H1 (cell line): ENCODE data around the gene NOL4L. TPM values are rescaled to one million over a fixed set of nuclear protein-coding genes. Genes with fewer than 3 reads are reported as not detected.

Experiments used
- CTCF ChIA-PET: fragments of 300-600 bp; sonication (Branson Sonifier 250); formaldehyde crosslinking; loops from one replicate; lab custom pipeline; 2021; ENCODE audit not compliant: partially characterized antibody; lab: Charles Lee
- POLR2A ChIA-PET: fragments of 300-600 bp; sonication (Branson Sonifier 250); formaldehyde crosslinking; loops from one replicate; lab custom pipeline; 2021; ENCODE audit warnings: inconsistent platforms; ENCODE audit not compliant: partially characterized antibody; lab: Charles Lee
- DNase-seq, 2 experiments: peaks; one replicate each; pipeline versions ENCODE4 v3.0.0 to v3.0.0-alpha.2; 2010 to 2022; ENCODE audit warnings: low spot score in 2 of 2, low read depth in 1 of 2, mixed read lengths in 1 of 2
- FAIRE-seq: peaks from 2 replicates; lab custom pipeline; 2011; peaks lifted over from hg19 to GRCh38; lab: Jason Lieb, UNC
- H2AFZ ChIP-seq: 2 replicates; pipeline ENCODE4 v1.8.1; 2012; ENCODE audit warnings: low read length, inconsistent platforms
- H2AK5ac ChIP-seq: 2 replicates; pipeline ENCODE4 v1.6.1; 2013; ENCODE audit warnings: low read depth, low read length
- H2BK120ac ChIP-seq: replicated peaks from 2 replicates; pipeline ENCODE3; 2013; ENCODE audit warnings: low read depth, low read length, inconsistent platforms
- H2BK12ac ChIP-seq: 2 replicates; pipeline ENCODE4 v1.6.1; 2013; ENCODE audit warnings: low read depth, low read length
- H2BK15ac ChIP-seq: 2 replicates; pipeline ENCODE4 v1.6.1; 2013; ENCODE audit warnings: low read length
- H2BK20ac ChIP-seq: 2 replicates; pipeline ENCODE4 v1.6.1; 2013; ENCODE audit warnings: low read length
- H2BK5ac ChIP-seq: 2 replicates; pipeline ENCODE4 v1.6.1; 2013; ENCODE audit warnings: low read depth, low read length
- H3K14ac ChIP-seq: 2 replicates; pipeline ENCODE4 v1.6.1; 2013; ENCODE audit warnings: inconsistent platforms; ENCODE audit not compliant: insufficient read length
- H3K18ac ChIP-seq: 2 replicates; pipeline ENCODE4 v1.6.1; 2013; ENCODE audit warnings: low read length; ENCODE audit errors: extremely low read depth
- H3K23ac ChIP-seq: 2 replicates; pipeline ENCODE4 v1.6.1; 2013; ENCODE audit warnings: inconsistent platforms; ENCODE audit not compliant: insufficient read length
- H3K23me2 ChIP-seq: 2 replicates; pipeline ENCODE4 v1.6.1; 2013; ENCODE audit warnings: low read depth, low read length
- H3K27ac ChIP-seq: 2 replicates; pipeline ENCODE4 v1.6.1; 2011; ENCODE audit warnings: low read depth, low read length, inconsistent platforms
- H3K27me3 ChIP-seq, 4 experiments: replicated peaks in 1 of 4; 1 replicate in 1 of 4; 2 replicates in 3 of 4; pipeline versions ENCODE4 v1.6.1 to v1.8.1; 2011 to 2013; ENCODE audit warnings: low read length in 3 of 4, mild to moderate bottlenecking in 3 of 4, inconsistent platforms in 2 of 4, mixed read lengths in 2 of 4, moderate library complexity in 1 of 4; ENCODE audit not compliant: control insufficient read depth in 3 of 4, insufficient read depth in 3 of 4; ENCODE audit errors: extremely low read depth in 1 of 4
- H3K36me3 ChIP-seq, 4 experiments: 2 replicates each; pipeline versions ENCODE4 v1.6.1 to v1.8.1; 2011 to 2013; ENCODE audit warnings: mild to moderate bottlenecking in 4 of 4, low read length in 3 of 4, moderate library complexity in 2 of 4, control low read depth in 1 of 4, inconsistent platforms in 1 of 4; ENCODE audit not compliant: insufficient read depth in 4 of 4, control insufficient read depth in 2 of 4
- H3K4ac ChIP-seq: replicated peaks from 2 replicates; pipeline ENCODE3; 2013; ENCODE audit warnings: low read length, low read depth, mixed read lengths, inconsistent platforms; ENCODE audit not compliant: insufficient read length
- H3K4me1 ChIP-seq, 4 experiments: replicated peaks in 1 of 4; 1 replicate in 1 of 4; 2 replicates in 3 of 4; pipeline versions ENCODE4 v1.6.1 to v1.8.1; 2011 to 2013; ENCODE audit warnings: low read length in 3 of 4, inconsistent platforms in 2 of 4, mixed read lengths in 1 of 4; ENCODE audit not compliant: insufficient read depth in 4 of 4, control insufficient read depth in 3 of 4
- H3K4me2 ChIP-seq, 2 experiments: 2 replicates each; pipeline versions ENCODE4 v1.6.1 to v1.8.1; 2011 to 2013; ENCODE audit warnings: low read depth in 2 of 2, low read length in 2 of 2, control low read depth in 1 of 2, inconsistent platforms in 1 of 2, mild to moderate bottlenecking in 1 of 2; ENCODE audit not compliant: insufficient read depth in 1 of 2
- H3K4me3 ChIP-seq, 4 experiments: fragments of 200-600, 300-600 bp in 1 of 4; sonication (generic), shearing (Covaris generic), sonication (Bioruptor Twin) in 1 of 4; 2 replicates each; pipeline versions ENCODE4 v1.5.1 to v1.8.1; 2011 to 2016; ENCODE audit warnings: low read length in 4 of 4, low read depth in 3 of 4, control low read depth in 2 of 4, inconsistent platforms in 2 of 4, mild to moderate bottlenecking in 2 of 4, mixed read lengths in 1 of 4, moderate library complexity in 1 of 4; ENCODE audit not compliant: insufficient read depth in 2 of 4; ENCODE audit errors: extremely low read depth in 1 of 4
- H3K56ac ChIP-seq: replicated peaks from 2 replicates; pipeline ENCODE3; 2013; ENCODE audit warnings: low read depth, mild to moderate bottlenecking, mixed read lengths, low read length, inconsistent platforms; ENCODE audit not compliant: insufficient read length
- H3K79me1 ChIP-seq: 2 replicates; pipeline ENCODE4 v1.6.1; 2013; ENCODE audit warnings: low read depth, low read length, control low read depth
- H3K79me2 ChIP-seq, 2 experiments: 2 replicates each; pipeline versions ENCODE4 v1.6.1 to v1.8.1; 2012 to 2013; ENCODE audit warnings: low read length in 2 of 2, mild to moderate bottlenecking in 2 of 2, inconsistent platforms in 1 of 2; ENCODE audit not compliant: insufficient read depth in 2 of 2, control insufficient read depth in 1 of 2
- H3K9ac ChIP-seq, 4 experiments: replicated peaks in 1 of 4; 1 replicate in 1 of 4; 2 replicates in 3 of 4; pipeline versions ENCODE4 v1.6.1 to v1.8.1; 2011 to 2013; ENCODE audit warnings: low read depth in 3 of 4, low read length in 3 of 4, control low read depth in 2 of 4, mild to moderate bottlenecking in 2 of 4, moderate library complexity in 2 of 4, inconsistent platforms in 1 of 4; ENCODE audit errors: extremely low read depth in 1 of 4
- H3K9me3 ChIP-seq, 2 experiments: 2 replicates each; pipeline versions ENCODE4 v1.6.1 to v1.8.1; 2012 to 2013; ENCODE audit warnings: mild to moderate bottlenecking in 2 of 2, moderate library complexity in 2 of 2, control low read depth in 1 of 2, inconsistent platforms in 1 of 2, low read depth in 1 of 2, low read length in 1 of 2, mixed read lengths in 1 of 2; ENCODE audit not compliant: insufficient read depth in 2 of 2
- H4K20me1 ChIP-seq, 2 experiments: replicated peaks in 1 of 2; 2 replicates each; pipeline versions ENCODE3 to v1.8.1; 2011 to 2013; ENCODE audit warnings: inconsistent platforms in 2 of 2, low read length in 2 of 2, mild to moderate bottlenecking in 1 of 2; ENCODE audit not compliant: insufficient read depth in 2 of 2, control insufficient read depth in 1 of 2
- H4K5ac ChIP-seq: 2 replicates; pipeline ENCODE4 v1.6.1; 2013; ENCODE audit warnings: low read length, low read depth, mixed read lengths, inconsistent platforms; ENCODE audit not compliant: insufficient read length
- H4K8ac ChIP-seq: 2 replicates; pipeline ENCODE4 v1.8.0; 2013; ENCODE audit warnings: mild to moderate bottlenecking, moderate library complexity, low read length, inconsistent platforms; ENCODE audit not compliant: insufficient read depth; ENCODE audit errors: extremely low read depth
- H4K91ac ChIP-seq: replicated peaks from 2 replicates; pipeline ENCODE3; 2013; ENCODE audit warnings: low read length, mixed read lengths, inconsistent platforms; ENCODE audit not compliant: insufficient read length
- BACH1 ChIP-seq: IDR thresholded peaks from 2 replicates; pipeline ENCODE4 v1.6.1; 2012; ENCODE audit warnings: low read length, improper control_type of control experiment
- CTCF ChIP-seq, 3 experiments: IDR thresholded peaks; 1 replicate in 2 of 3; 2 replicates in 1 of 3; pipeline versions ENCODE4 v1.5.1 to v1.6.1; 2011; ENCODE audit warnings: low read length in 3 of 3, mild to moderate bottlenecking in 3 of 3, inconsistent platforms in 2 of 3, low read depth in 1 of 3, moderate library complexity in 1 of 3; ENCODE audit not compliant: insufficient read depth in 1 of 3; ENCODE audit errors: control extremely low read depth in 1 of 3
- EZH2 ChIP-seq: fragments of 200-600 bp; sonication (generic); IDR thresholded peaks from 2 replicates; pipeline ENCODE4 v1.7.1; 2012; ENCODE audit warnings: low read depth, mild to moderate bottlenecking, moderate library complexity, low read length, inconsistent platforms; ENCODE audit not compliant: severe bottlenecking
- JUND ChIP-seq: IDR thresholded peaks from 2 replicates; pipeline ENCODE4 v1.6.1; 2011; ENCODE audit warnings: mild to moderate bottlenecking, improper control_type of control experiment, low read length
- KDM1A ChIP-seq: fragments of 200-600, 300-600 bp; sonication (generic); IDR thresholded peaks from 2 replicates; pipeline ENCODE4 v1.7.1; 2016; ENCODE audit warnings: mild to moderate bottlenecking, low read length, borderline replicate concordance
- TAF1 ChIP-seq: IDR thresholded peaks from 2 replicates; pipeline ENCODE4 v1.6.1; 2011; ENCODE audit warnings: mild to moderate bottlenecking, low read depth, low read length
- ZNF274 ChIP-seq: IDR thresholded peaks from 2 replicates; pipeline ENCODE4 v1.7.0; 2012; ENCODE audit warnings: low read length, borderline replicate concordance; ENCODE audit errors: extremely low read depth
- WGBS, 2 experiments: shearing (Covaris generic) in 1 of 2; methylation state at CpG; one replicate each; pipeline versions ENCODE4 v1.1.6 to v1.1.7; 2013 to 2015; ENCODE audit warnings: low lambda C conversion rate in 2 of 2, mixed read lengths in 2 of 2, inconsistent platforms in 1 of 2, low coverage in 1 of 2, missing lambda C conversion rate in 1 of 2; ENCODE audit not compliant: insufficient replicate concordance in 2 of 2, insufficient coverage in 1 of 2, insufficient read length in 1 of 2; ENCODE audit errors: extremely low coverage in 1 of 2, missing lambda C conversion rate in 1 of 2; 5-methylcytosine and 5-hydroxymethylcytosine counted together
- polyA plus RNA-seq, 7 experiments: library from polyadenylated mRNA; depleted of rRNA in 3 of 7; stranded (reverse) in 5 of 7; unstranded in 2 of 7; fragments of >200 nt in 5 of 7; fragments of 200-250 nt in 2 of 7; gene quantifications; 1 replicate in 5 of 7; 2 replicates in 1 of 7; 4 replicates in 1 of 7; pipeline versions ENCODE4 v1.2.1 to v1.2.3, GENCODE V29; 2011 to 2013; ENCODE audit warnings: missing spikeins in 2 of 7, mixed read lengths in 2 of 7
- total RNA-seq: library from RNA; stranded (reverse); fragmentation: NEBNext Ultra II Directional; extraction: Animal tissue kit (Norgen Biotek cat#: 25700); gene quantifications from 2 replicates; pipeline ENCODE4 v1.2.1, GENCODE V29; 2021

NOL4L gene
- total and polyA plus RNA-seq, 2 of the 8 experiments (the other 6 are each of a cell fraction or from before 2014, with no cell fraction given): 15.3 to 23.7 TPM

GRCh38 chr20:32574296-32575226 lies 10.6 kb downstream of the NOL4L start:
- DNase-seq: no peak
- FAIRE-seq: no peak
- Histone ChIP-seq H3K23me2 (peaks cover 3% of the 10 kb centered on the region; the same call in 1 of the 2 replicates), H3K18ac (peak overlapping the region; percentile 60; the same call in 1 of the 2 replicates), H3K4me1 (peaks cover 0 to 21% (median 9%) of the 10 kb centered on the region in 4 experiments; a peak in 5 of 7 replicates), H4K8ac (no peak overlapping the region; the same call in 1 of the 2 replicates), H2BK15ac (peak overlapping the region; percentile 92; the same call in 1 of the 2 replicates), H3K9ac (no peak overlapping the region), H3K27me3 (peaks cover 0 to 2% (median 1%) of the 10 kb centered on the region in 4 experiments; a peak in 3 of 7 replicates), H3K36me3 (no peaks in the 10 kb centered on the region), H4K20me1 (no peaks in the 10 kb centered on the region), H3K14ac (no peak overlapping the region), H3K4me3 (no peak overlapping the region), H2BK120ac (no peak overlapping the region), H3K79me1 (no peaks in the 10 kb centered on the region), H3K27ac (no peak overlapping the region; the same call in 1 of the 2 replicates), H2AFZ (no peak overlapping the region), H2BK5ac (peak overlapping the region; percentile 75; the same call in 1 of the 2 replicates), H2AK5ac (peak overlapping the region; percentile 86; the same call in 1 of the 2 replicates), H3K23ac (no peak overlapping the region), H3K56ac (no peak overlapping the region), H4K5ac (peak overlapping the region; percentile 40), H3K4ac (peak overlapping the region; percentile 42), H4K91ac (peak overlapping the region; percentile 57), H3K9me3 (no peaks in the 10 kb centered on the region), H2BK12ac (peak overlapping the region; percentile 97; the same call in 1 of the 2 replicates), H3K4me2 (0 out of 4 replicates have a peak overlapping the region, but pooled peaks of 1 of the 2 experiments have one; percentile 4), H2BK20ac (peak overlapping the region; percentile 97; the same call in 1 of the 2 replicates), H3K79me2 (no peaks in the 10 kb centered on the region)
- ChIA-PET POLR2A (interaction anchor here (1.2 to 1.4 kb wide), 2 partner anchors 11 kb away, joined by 3 to 4 read pairs; partner anchors contain the start of gene NOL4L), CTCF (interaction anchor here (1.1 to 1.7 kb wide), 5 partner anchors 10 to 59 kb away, joined by 3 to 7 read pairs (median 3); no protein-coding TSS in a partner anchor)
- 74% methylated on average over 33 of the region's 34 CpGs; no CpG with 5 or more reads in 1 of the 2 experiments for WGBS, 2 experiments
- TF ChIP-seq CTCF (IDR thresholded peaks at IDR 0.05; ENCODE audit: control extremely low read depth in 1 of 3, insufficient read depth in 1 of 3, low read depth in 1 of 3, low read length in 3 of 3) (no peak), ZNF274 (no peak), BACH1 (peak; percentile 26; the same call in 1 of the 2 replicates), KDM1A (peak; percentile 95), EZH2 (no peak), TAF1 (no peak), JUND (peak; percentile 62; the same call in 1 of the 2 replicates)
